ENCODE data around the gene WDTC1. TPM values are rescaled to one million over a fixed set of nuclear protein-coding genes. Genes with fewer than 3 reads are reported as not detected.

Gene WDTC1
- total RNA-seq, 1 experiment from 2014 or later, result 26.6 TPM

DNA sequence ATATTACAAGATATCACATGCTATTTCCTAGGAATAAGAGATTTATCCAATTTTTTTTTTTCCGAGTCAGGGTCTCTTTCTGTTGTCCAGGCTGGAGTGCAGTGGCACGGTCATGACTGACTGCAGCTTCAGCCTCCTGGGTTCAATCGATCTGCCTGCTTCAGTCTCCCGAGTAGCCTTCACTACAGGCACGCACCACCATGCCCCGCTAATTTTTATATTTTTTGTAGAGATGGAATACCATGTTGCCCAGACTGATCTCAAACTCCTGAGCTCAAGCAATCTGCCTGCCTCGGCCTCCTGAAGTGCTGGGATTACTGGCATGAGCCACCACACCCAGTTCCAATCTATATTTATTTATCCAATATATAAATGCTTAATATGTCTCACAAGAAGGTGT, 18.0 kb upstream of the WDTC1 start:
- CTCF ChIA-PET, result interaction anchor here (0.7 kb wide), 1 partner anchor 19 kb away, joined by 3 read pairs; no protein-coding TSS in a partner anchor
- H4K20me1 ChIP-seq (ENCODE audit: insufficient read depth), result no peaks in the 10 kb centered on the region
- intact Hi-C loops (cut with micrococcal nuclease), result no loop called here
- no peaks in the 10 kb centered on the region for H3K79me2 ChIP-seq (ENCODE audit: insufficient read depth, low read length)
- no peaks in the 10 kb centered on the region for H3K9me2 ChIP-seq (ENCODE audit: insufficient read depth)
- POLR2A ChIA-PET, result no interaction called here
- no TSS peak for BruUV-seq (replicated peaks)
- TF ChIP-seq TCF7L2 (IDR thresholded peaks at IDR 0.05; ENCODE audit: borderline replicate concordance, extremely low read depth, insufficient read depth, insufficient read length) (no peak), SP1 (IDR thresholded peaks at IDR 0.05; ENCODE audit: low read depth) (no peak), ATF3 (IDR thresholded peaks at IDR 0.05) (no peak), JUND (IDR thresholded peaks at IDR 0.05) (no peak), ZFX (IDR thresholded peaks at IDR 0.05) (no peak), EGR1 (IDR thresholded peaks at IDR 0.05; ENCODE audit: low read depth) (no peak), ZNF274 (IDR thresholded peaks at IDR 0.05; ENCODE audit: low read depth, low read length) (no peak), CBX3 (IDR thresholded peaks at IDR 0.05; ENCODE audit: low read depth) (no peak), FOSL1 (IDR thresholded peaks at IDR 0.05; ENCODE audit: low read depth) (no peak), YY1 (IDR thresholded peaks at IDR 0.05; ENCODE audit: extremely low read depth, insufficient replicate concordance, low read depth, low read length) (no peak), SIN3A (IDR thresholded peaks at IDR 0.05; ENCODE audit: low read depth) (no peak)
- TF ChIP-seq, protein P1, sequence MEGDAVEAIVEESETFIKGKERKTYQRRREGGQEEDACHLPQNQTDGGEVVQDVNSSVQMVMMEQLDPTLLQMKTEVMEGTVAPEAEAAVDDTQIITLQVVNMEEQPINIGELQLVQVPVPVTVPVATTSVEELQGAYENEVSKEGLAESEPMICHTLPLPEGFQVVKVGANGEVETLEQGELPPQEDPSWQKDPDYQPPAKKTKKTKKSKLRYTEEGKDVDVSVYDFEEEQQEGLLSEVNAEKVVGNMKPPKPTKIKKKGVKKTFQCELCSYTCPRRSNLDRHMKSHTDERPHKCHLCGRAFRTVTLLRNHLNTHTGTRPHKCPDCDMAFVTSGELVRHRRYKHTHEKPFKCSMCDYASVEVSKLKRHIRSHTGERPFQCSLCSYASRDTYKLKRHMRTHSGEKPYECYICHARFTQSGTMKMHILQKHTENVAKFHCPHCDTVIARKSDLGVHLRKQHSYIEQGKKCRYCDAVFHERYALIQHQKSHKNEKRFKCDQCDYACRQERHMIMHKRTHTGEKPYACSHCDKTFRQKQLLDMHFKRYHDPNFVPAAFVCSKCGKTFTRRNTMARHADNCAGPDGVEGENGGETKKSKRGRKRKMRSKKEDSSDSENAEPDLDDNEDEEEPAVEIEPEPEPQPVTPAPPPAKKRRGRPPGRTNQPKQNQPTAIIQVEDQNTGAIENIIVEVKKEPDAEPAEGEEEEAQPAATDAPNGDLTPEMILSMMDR (IDR thresholded peaks at IDR 0.05 in 2 of 3, conservative IDR thresholded peaks at IDR 0.05 in 1 of 3; ENCODE audit: borderline replicate concordance in 1 of 3, insufficient read depth in 1 of 3, low read depth in 2 of 3, low read length in 2 of 3), result no peak
- H2AFZ ChIP-seq (ENCODE audit: low read depth, low read length, poor library complexity, severe bottlenecking), result no peak overlapping the region
- ATAC-seq (no peak), DNase-seq (ENCODE audit: low read depth, low spot score) (no peak)
- RAD21 ChIA-PET (ENCODE audit: low non-redundant PET in 1 of 2, low total read pairs in 2 of 2, uncharacterized antibody in 2 of 2, unreplicated experiment in 2 of 2), result no interaction called here
- no peaks in the 10 kb centered on the region for H3K4me1 ChIP-seq (ENCODE audit: control insufficient read depth in 1 of 2, insufficient read depth in 2 of 2, low read length in 2 of 2)
- no peak overlapping the region for H3K27ac ChIP-seq (ENCODE audit: low read depth, low read length)
- H3K4me3 ChIP-seq (replicated peaks in 1 of 2; ENCODE audit: low read depth in 1 of 2, low read length in 2 of 2), result no peak overlapping the region
- no peaks in the 10 kb centered on the region for H3K36me3 ChIP-seq (ENCODE audit: control insufficient read depth in 1 of 2, insufficient read depth in 2 of 2, low read length in 2 of 2)
- H3K27me3 ChIP-seq (ENCODE audit: insufficient read depth, low read length), result no peaks in the 10 kb centered on the region
- H3K4me2 ChIP-seq (ENCODE audit: low read length), result no peak overlapping the region
- H3K9me3 ChIP-seq (ENCODE audit: control insufficient read depth in 1 of 2, insufficient read depth in 1 of 2, low read depth in 1 of 2, low read length in 2 of 2), result no peaks in the 10 kb centered on the region
- no peak overlapping the region for H3K9ac ChIP-seq (ENCODE audit: low read length)

Data from HCT116 (cell line).